Measurements from ENCODE around the gene PYGO2. TPM values are rescaled to one million over a fixed set of nuclear protein-coding genes. Genes with fewer than 3 reads are reported as not detected.

Gene PYGO2
- total RNA-seq, 1 donor from 2014 or later = 29.2 TPM

DNA sequence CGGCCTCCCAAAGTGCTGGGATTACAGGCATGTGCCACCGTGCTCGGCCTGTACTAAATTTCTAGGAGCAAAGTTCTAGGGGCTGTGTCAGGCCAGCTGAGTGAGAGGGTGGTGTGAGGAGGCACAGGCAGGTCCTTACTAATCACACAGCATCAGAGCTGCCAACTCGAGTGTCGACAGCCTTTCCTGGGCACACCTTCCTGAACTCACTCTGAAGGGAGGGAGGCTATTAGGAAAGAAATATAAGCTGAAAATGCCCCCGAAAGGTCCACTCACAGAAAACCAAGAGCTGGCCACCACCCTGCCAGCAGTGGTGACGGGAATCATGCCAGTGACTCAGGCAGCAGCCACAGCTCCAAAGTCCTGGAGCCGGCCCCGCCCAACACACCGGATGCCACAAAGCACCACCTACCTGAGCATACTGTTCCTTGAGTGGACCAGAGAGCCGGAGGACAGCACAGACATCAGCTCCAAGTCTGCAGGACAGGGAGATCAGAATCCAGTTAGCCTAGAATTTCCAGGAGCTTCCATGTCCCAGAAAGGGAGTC, 29.6 kb downstream of the PYGO2 start:
- no peaks in the 10 kb centered on the region for H3K27me3 Mint-ChIP-seq (ENCODE audit: unreplicated experiment)
- peaks cover 16% of the 10 kb centered on the region for H3K36me3 Mint-ChIP-seq (ENCODE audit: unreplicated experiment)
- H3K27ac Mint-ChIP-seq (ENCODE audit: unreplicated experiment) = no peak overlapping the region
- DNase-seq (ENCODE audit: extremely low spot score, unreplicated experiment) = no peak
- H3K4me3 Mint-ChIP-seq (ENCODE audit: unreplicated experiment) = no peak overlapping the region
- H3K4me1 Mint-ChIP-seq (ENCODE audit: unreplicated experiment) = peaks cover 10% of the 10 kb centered on the region
- no peaks in the 10 kb centered on the region for H3K9me3 Mint-ChIP-seq (ENCODE audit: unreplicated experiment)
- TF ChIP-seq, protein P1, sequence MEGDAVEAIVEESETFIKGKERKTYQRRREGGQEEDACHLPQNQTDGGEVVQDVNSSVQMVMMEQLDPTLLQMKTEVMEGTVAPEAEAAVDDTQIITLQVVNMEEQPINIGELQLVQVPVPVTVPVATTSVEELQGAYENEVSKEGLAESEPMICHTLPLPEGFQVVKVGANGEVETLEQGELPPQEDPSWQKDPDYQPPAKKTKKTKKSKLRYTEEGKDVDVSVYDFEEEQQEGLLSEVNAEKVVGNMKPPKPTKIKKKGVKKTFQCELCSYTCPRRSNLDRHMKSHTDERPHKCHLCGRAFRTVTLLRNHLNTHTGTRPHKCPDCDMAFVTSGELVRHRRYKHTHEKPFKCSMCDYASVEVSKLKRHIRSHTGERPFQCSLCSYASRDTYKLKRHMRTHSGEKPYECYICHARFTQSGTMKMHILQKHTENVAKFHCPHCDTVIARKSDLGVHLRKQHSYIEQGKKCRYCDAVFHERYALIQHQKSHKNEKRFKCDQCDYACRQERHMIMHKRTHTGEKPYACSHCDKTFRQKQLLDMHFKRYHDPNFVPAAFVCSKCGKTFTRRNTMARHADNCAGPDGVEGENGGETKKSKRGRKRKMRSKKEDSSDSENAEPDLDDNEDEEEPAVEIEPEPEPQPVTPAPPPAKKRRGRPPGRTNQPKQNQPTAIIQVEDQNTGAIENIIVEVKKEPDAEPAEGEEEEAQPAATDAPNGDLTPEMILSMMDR (IDR thresholded peaks at IDR 0.05) = no peak

DNA sequence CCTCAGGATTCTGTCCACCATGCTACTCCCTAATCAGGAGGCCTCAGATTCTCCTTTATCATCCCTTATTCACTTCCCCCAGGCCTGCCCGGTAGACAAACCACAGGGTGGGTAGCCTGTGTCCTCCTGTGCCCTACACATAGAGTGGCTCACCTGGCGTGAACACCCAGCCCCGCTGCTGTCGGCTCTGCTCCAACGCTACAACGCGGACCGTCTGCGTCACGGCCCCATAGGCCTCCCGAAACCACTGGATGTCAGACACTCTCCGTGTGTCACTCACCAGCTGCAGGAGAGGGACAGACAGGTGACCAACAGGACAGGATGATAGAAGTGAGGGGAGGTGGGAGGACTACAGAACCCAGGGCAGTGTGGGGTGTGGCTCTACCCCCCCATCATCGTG, 35.4 kb downstream of the PYGO2 start:
- Mint-ChIP-seq H3K4me3 (ENCODE audit: unreplicated experiment) (no peak overlapping the region), H3K27me3 (ENCODE audit: unreplicated experiment) (no peaks in the 10 kb centered on the region)

DNA sequence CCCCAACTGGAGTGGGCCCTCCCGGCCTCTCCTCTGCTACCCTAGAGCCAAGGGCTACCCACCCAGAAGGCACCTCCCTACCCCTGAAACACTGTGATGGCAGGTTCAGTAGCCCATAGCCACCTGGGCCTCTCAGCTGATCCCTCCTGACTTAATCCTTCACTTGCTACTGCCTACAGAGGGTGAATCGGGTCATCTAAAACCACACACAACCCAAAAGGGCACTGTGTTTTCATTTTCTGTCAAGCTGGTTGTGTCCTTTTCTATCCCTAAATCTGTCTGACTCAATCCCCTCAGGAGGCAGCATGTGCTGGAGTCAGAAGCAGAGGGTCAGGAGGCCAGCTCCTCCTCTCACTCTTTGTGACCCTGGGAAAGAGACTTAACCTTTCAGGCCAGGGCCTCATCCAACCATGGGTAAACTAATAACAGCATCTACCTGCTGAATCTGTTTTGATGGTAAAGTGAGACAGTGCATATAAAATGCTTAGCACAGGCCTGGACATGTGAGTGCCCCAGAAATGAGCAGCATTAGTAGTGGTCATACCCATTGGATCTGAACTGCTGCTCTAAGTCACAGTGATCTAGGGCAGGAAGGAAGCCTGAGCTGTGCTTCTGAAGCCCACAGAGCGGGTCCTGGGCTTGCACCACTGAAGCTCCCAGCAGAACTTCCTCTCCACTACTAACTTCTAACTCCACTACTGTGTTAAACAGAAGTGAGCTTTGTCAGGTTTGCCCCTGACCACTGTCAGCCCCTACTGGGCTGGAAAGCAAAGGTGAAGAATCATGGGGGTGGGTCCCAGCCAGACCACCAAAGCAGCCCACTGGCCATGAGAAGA, 36.0 kb downstream of the PYGO2 start:
- TF ChIP-seq, protein P1 (IDR thresholded peaks at IDR 0.05) = no peak
- Mint-ChIP-seq H3K4me1 (ENCODE audit: unreplicated experiment) (no peaks in the 10 kb centered on the region), H3K27ac (ENCODE audit: unreplicated experiment) (no peak overlapping the region), H3K27me3 (ENCODE audit: unreplicated experiment) (no peaks in the 10 kb centered on the region), H3K9me3 (ENCODE audit: unreplicated experiment) (no peaks in the 10 kb centered on the region), H3K4me3 (ENCODE audit: unreplicated experiment) (no peak overlapping the region), H3K36me3 (ENCODE audit: unreplicated experiment) (peaks cover 32% of the 10 kb centered on the region)
- DNase-seq (ENCODE audit: extremely low spot score, unreplicated experiment) = no peak

More for the DNA sequence above, 35.4 kb downstream of the PYGO2 start:
- Mint-ChIP-seq H3K36me3 (ENCODE audit: unreplicated experiment) (peaks cover 32% of the 10 kb centered on the region), H3K27ac (ENCODE audit: unreplicated experiment) (no peak overlapping the region), H3K4me1 (ENCODE audit: unreplicated experiment) (no peaks in the 10 kb centered on the region), H3K9me3 (ENCODE audit: unreplicated experiment) (no peaks in the 10 kb centered on the region)
- TF ChIP-seq, protein P1 (IDR thresholded peaks at IDR 0.05) = no peak
- DNase-seq (ENCODE audit: extremely low spot score, unreplicated experiment) = no peak

DNA sequence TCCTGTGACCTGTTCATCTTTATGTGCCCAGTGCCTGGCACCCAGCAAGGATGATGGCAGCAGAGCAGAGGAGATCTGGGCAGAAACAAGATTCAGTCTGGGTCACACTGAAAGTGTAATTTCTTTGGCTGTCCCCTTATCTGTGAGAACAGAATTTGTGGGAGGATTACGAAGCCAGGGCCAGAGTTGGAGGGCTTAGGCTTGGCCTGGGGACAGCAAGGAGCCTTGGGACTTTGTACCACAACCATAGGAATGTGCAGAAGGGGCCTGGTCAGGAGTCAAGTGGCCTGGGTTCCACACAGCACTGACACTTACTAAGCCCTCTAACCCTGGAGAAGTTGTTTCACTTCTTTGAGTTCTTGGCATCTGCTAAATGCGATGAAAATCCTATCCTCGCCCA, 37.9 kb downstream of the PYGO2 start:
- H3K27ac Mint-ChIP-seq (ENCODE audit: unreplicated experiment) = no peak overlapping the region
- no peaks in the 10 kb centered on the region for H3K4me1 Mint-ChIP-seq (ENCODE audit: unreplicated experiment)
- TF ChIP-seq, protein P1 (IDR thresholded peaks at IDR 0.05) = no peak
- H3K27me3 Mint-ChIP-seq (ENCODE audit: unreplicated experiment) = no peaks in the 10 kb centered on the region
- H3K9me3 Mint-ChIP-seq (ENCODE audit: unreplicated experiment) = no peaks in the 10 kb centered on the region
- no peak for DNase-seq (ENCODE audit: extremely low spot score, unreplicated experiment)
- H3K4me3 Mint-ChIP-seq (ENCODE audit: unreplicated experiment) = no peak overlapping the region
- H3K36me3 Mint-ChIP-seq (ENCODE audit: unreplicated experiment) = peaks cover 26% of the 10 kb centered on the region

DNA sequence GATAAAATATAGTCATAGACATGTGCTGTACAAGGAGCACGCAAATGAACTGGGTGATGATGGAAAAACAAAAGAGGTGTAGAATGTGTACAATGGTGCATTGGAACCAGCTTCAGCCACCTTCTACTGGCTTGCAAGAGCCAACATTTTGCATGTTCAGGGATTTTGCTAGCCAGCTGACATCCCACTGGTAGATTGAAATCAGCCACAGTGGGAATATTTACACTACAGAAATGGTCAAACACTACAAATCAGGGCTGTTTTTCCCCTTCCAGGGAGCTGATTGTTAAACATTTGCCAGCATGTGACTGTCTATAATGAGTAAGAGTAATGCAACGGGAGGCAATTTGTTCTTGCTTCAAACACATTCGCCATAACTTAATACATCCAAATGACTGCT, 48.3 kb downstream of the PYGO2 start:
- no peaks in the 10 kb centered on the region for H3K4me1 Mint-ChIP-seq (ENCODE audit: unreplicated experiment)
- TF ChIP-seq, protein P1 (IDR thresholded peaks at IDR 0.05) = no peak
- no peak overlapping the region for H3K27ac Mint-ChIP-seq (ENCODE audit: unreplicated experiment)
- peaks cover 6% of the 10 kb centered on the region for H3K36me3 Mint-ChIP-seq (ENCODE audit: unreplicated experiment)
- H3K9me3 Mint-ChIP-seq (ENCODE audit: unreplicated experiment) = peaks cover 9% of the 10 kb centered on the region
- no peak overlapping the region for H3K4me3 Mint-ChIP-seq (ENCODE audit: unreplicated experiment)
- no peak for DNase-seq (ENCODE audit: extremely low spot score, unreplicated experiment)
- no peaks in the 10 kb centered on the region for H3K27me3 Mint-ChIP-seq (ENCODE audit: unreplicated experiment)
